K562 (cell line): ENCODE measurements around the gene SLC34A3. TPM values are rescaled to one million over a fixed set of nuclear protein-coding genes. Genes with fewer than 3 reads are reported as not detected.

Experiments used
- ATAC-seq: fragments of 200-7000 bp; cut with Tn5 transposase; 3 replicates; pipeline ENCODE4 v1.9.1; 2020; ENCODE audit warnings: moderate library complexity
- BruUV-seq: library from RNA; stranded (reverse); fragments of 400-500 nt; replicated peaks from 2 replicates; lab custom pipeline; 2021; lab: Mats Ljungman, UMichigan
- CTCF ChIA-PET: fragments of 300-600 bp; formaldehyde crosslinking; extraction: SDS; loops from one replicate; lab custom pipeline; 2021; ENCODE audit warnings: low intra/inter-chr PET ratio; lab: Yijun Ruan, JAX
- POLR2A ChIA-PET: fragments of 300-600, 350-650 bp; sonication (Branson Sonifier 250); formaldehyde crosslinking; extraction: SDS; loops from one replicate; lab custom pipeline; 2021; ENCODE audit warnings: antibody characterized with exemption, inconsistent platforms; lab: Yijun Ruan, JAX
- DNase-seq, 4 experiments: peaks; one replicate each; pipeline versions ENCODE4 v3.0.0 to v3.0.0-alpha.2; 2011 to 2018; ENCODE audit warnings: low spot score in 3 of 4, mixed read lengths in 3 of 4; ENCODE audit errors: extremely low read depth in 1 of 4
- FAIRE-seq: peaks from 2 replicates; lab custom pipeline; 2011; peaks lifted over from hg19 to GRCh38; lab: Jason Lieb, UNC
- H2AFZ ChIP-seq: 2 replicates; pipeline ENCODE4 v1.6.0; 2011; ENCODE audit warnings: low read depth, low read length, control low read depth, inconsistent platforms
- H3K27ac ChIP-seq: fragments of 200-600 bp; 3 replicates; pipeline ENCODE4 v1.8.0; 2011; ENCODE audit warnings: low read depth, mild to moderate bottlenecking, control low read depth, inconsistent platforms, low read length, moderate library complexity, mixed read lengths; ENCODE audit errors: extremely low read depth
- H3K27me3 ChIP-seq, 2 experiments: fragments of 300-600 bp in 1 of 2; 2 replicates in 1 of 2; 3 replicates in 1 of 2; pipeline versions ENCODE4 v1.6.0 to v1.8.0; 2011; ENCODE audit warnings: inconsistent platforms in 2 of 2, low read length in 2 of 2, mild to moderate bottlenecking in 1 of 2, mixed read lengths in 1 of 2, moderate library complexity in 1 of 2; ENCODE audit not compliant: control insufficient read depth in 2 of 2, insufficient read depth in 2 of 2
- H3K36me3 ChIP-seq: fragments of 300-600 bp; 3 replicates; pipeline ENCODE4 v1.8.0; 2011; ENCODE audit warnings: mild to moderate bottlenecking, low read length, inconsistent platforms; ENCODE audit not compliant: control insufficient read depth, insufficient read depth
- H3K4me1 ChIP-seq, 2 experiments: fragments of 200-600 bp in 1 of 2; replicated peaks in 1 of 2; 2 replicates in 1 of 2; 3 replicates in 1 of 2; pipeline versions ENCODE4 v1.5.1 to v1.8.0; 2011; ENCODE audit warnings: inconsistent platforms in 2 of 2, low read length in 2 of 2, mild to moderate bottlenecking in 1 of 2, mixed read lengths in 1 of 2, moderate library complexity in 1 of 2; ENCODE audit not compliant: control insufficient read depth in 2 of 2, insufficient read depth in 2 of 2
- H3K4me2 ChIP-seq: 2 replicates; pipeline ENCODE4 v1.6.1; 2011; ENCODE audit warnings: low read length, control low read depth, inconsistent platforms, mixed read lengths; ENCODE audit not compliant: insufficient read depth
- H3K4me3 ChIP-seq: fragments of 200-600 bp; sonication (generic), shearing (Covaris generic); 2 replicates; pipeline ENCODE4 v1.5.1; 2016; ENCODE audit warnings: control low read depth, inconsistent platforms
- H3K79me2 ChIP-seq: fragments of 200-600 bp; 3 replicates; pipeline ENCODE4 v1.8.0; 2011; ENCODE audit warnings: low read length, inconsistent platforms; ENCODE audit not compliant: control insufficient read depth, insufficient read depth
- H3K9ac ChIP-seq, 2 experiments: 2 replicates each; pipeline versions ENCODE4 v1.6.0 to v1.6.1; 2011; ENCODE audit warnings: low read depth in 2 of 2, low read length in 2 of 2, control low read depth in 1 of 2, inconsistent platforms in 1 of 2, mild to moderate bottlenecking in 1 of 2, mixed read lengths in 1 of 2; ENCODE audit not compliant: insufficient read depth in 1 of 2
- H3K9me1 ChIP-seq: one replicate; pipeline ENCODE4 v1.6.0; 2011; ENCODE audit warnings: inconsistent platforms, mild to moderate bottlenecking, low read length, moderate library complexity; ENCODE audit not compliant: control insufficient read depth, insufficient read depth
- H3K9me3 ChIP-seq: replicated peaks from 2 replicates; pipeline ENCODE4 v1.5.1; 2011; ENCODE audit warnings: low read depth, low read length, inconsistent platforms; ENCODE audit not compliant: control insufficient read depth, insufficient read depth
- H4K20me1 ChIP-seq: replicated peaks from 2 replicates; pipeline ENCODE4 v1.6.1; 2011; ENCODE audit warnings: low read length, inconsistent platforms, mixed read lengths; ENCODE audit not compliant: control insufficient read depth, insufficient read depth
- ETS2 ChIP-seq: IDR thresholded peaks from 2 replicates; pipeline ENCODE4 v1.6.1; 2016; ENCODE audit warnings: borderline replicate concordance, missing genetic modification characterization, mild to moderate bottlenecking, moderate library complexity, missing compliant biosample characterization; ENCODE audit not compliant: poor library complexity, severe bottlenecking
- FOXM1 ChIP-seq, 2 experiments: fragments of 450-650 bp in 1 of 2; sonication (generic) in 1 of 2; formaldehyde crosslinking in 1 of 2; IDR thresholded peaks; 2 replicates each; pipeline versions ENCODE4 v1.6.1 to v1.9.0; 2017 to 2022; ENCODE audit warnings: low read depth in 2 of 2, mild to moderate bottlenecking in 2 of 2, missing genetic modification reagents in 1 of 2, moderate library complexity in 1 of 2
- HDGF ChIP-seq: fragments of 450-650 bp; IDR thresholded peaks from 2 replicates; pipeline ENCODE4 v1.6.1; 2016
- NR2F6 ChIP-seq: fragments of 450-650 bp; formaldehyde crosslinking; IDR thresholded peaks from 2 replicates; pipeline ENCODE4 v1.4.0; 2020; ENCODE audit warnings: mild to moderate bottlenecking
- POLR2G ChIP-seq: fragments of 200-400 bp; formaldehyde crosslinking; IDR thresholded peaks from 2 replicates; pipeline ENCODE4 v1.6.1; 2017; ENCODE audit warnings: low read depth, mild to moderate bottlenecking, antibody characterized with exemption, low read length, moderate library complexity
- PURB ChIP-seq: sonication (generic); formaldehyde crosslinking; IDR thresholded peaks from 2 replicates; pipeline ENCODE4 v1.9.0; 2021; ENCODE audit warnings: low read depth, mild to moderate bottlenecking, missing genetic modification reagents
- RBFOX2 ChIP-seq: fragments of 200-400 bp; formaldehyde crosslinking; IDR thresholded peaks from 2 replicates; pipeline ENCODE4 v1.6.1; 2017; ENCODE audit warnings: low read depth, mild to moderate bottlenecking, low read length, moderate library complexity
- SMAD4 ChIP-seq: fragments of 250-450 bp; sonication (Bioruptor Pico); conservative IDR thresholded peaks from 2 replicates; pipeline ENCODE4 v1.8.0; 2021; ENCODE audit warnings: inconsistent platforms, mild to moderate bottlenecking, moderate library complexity
- ZNF124 ChIP-seq: sonication (generic); formaldehyde crosslinking; IDR thresholded peaks from 2 replicates; pipeline ENCODE4 v1.8.1; 2022; ENCODE audit warnings: missing genetic modification reagents
- WGBS: fragments of 100-300 bp; shearing (Covaris generic); methylation state at CpG from one replicate; pipeline ENCODE4 v1.1.6; 2016; ENCODE audit warnings: low coverage, mixed read lengths; ENCODE audit not compliant: insufficient coverage; ENCODE audit errors: missing lambda C conversion rate; 5-methylcytosine and 5-hydroxymethylcytosine counted together
- in situ Hi-C: fragments of 300-500 bp; cut with MboI; formaldehyde crosslinking; loops from 4 replicates; pipeline ENCODE4 v1.15.0; 2018; ENCODE audit warnings: inconsistent platforms, mixed read lengths
- intact Hi-C: fragments of 100-400 bp; cut with micrococcal nuclease; formaldehyde crosslinking; loops from 2 replicates; pipeline ENCODE4 v1.14.2; 2022
- polyA plus RNA-seq, 8 experiments: library from polyadenylated mRNA; depleted of rRNA in 4 of 8; stranded (reverse) in 5 of 8; unstranded in 3 of 8; fragments of >200 nt; fragmentation: Nextera tagmentation in 2 of 8; fragmentation: Illumina TruSeq in 1 of 8; extraction: Ambion mirVana in 2 of 8; extraction: Trizol in 1 of 8; gene quantifications; 2 replicates each; pipeline versions ENCODE4 v1.2.1 to v1.2.3, GENCODE V29; 2011 to 2014; ENCODE audit warnings: inconsistent platforms in 1 of 8, missing spikeins in 1 of 8
- total RNA-seq, 7 experiments: library from RNA; depleted of rRNA in 6 of 7; stranded (reverse); fragments of >200 nt in 6 of 7; fragmentation: Illumina TruSeq in 2 of 7; extraction: Trizol in 2 of 7; gene quantifications; 2 replicates each; pipeline versions ENCODE4 v1.2.1 to v1.2.3, GENCODE V29; 2011 to 2021; ENCODE audit warnings: low replicate concordance in 1 of 7

The SLC34A3 gene
- total and polyA plus RNA-seq, 9 of the 15 experiments (the other 6 are each of a cell fraction or from before 2014, with no cell fraction given), result not detected

DNA sequence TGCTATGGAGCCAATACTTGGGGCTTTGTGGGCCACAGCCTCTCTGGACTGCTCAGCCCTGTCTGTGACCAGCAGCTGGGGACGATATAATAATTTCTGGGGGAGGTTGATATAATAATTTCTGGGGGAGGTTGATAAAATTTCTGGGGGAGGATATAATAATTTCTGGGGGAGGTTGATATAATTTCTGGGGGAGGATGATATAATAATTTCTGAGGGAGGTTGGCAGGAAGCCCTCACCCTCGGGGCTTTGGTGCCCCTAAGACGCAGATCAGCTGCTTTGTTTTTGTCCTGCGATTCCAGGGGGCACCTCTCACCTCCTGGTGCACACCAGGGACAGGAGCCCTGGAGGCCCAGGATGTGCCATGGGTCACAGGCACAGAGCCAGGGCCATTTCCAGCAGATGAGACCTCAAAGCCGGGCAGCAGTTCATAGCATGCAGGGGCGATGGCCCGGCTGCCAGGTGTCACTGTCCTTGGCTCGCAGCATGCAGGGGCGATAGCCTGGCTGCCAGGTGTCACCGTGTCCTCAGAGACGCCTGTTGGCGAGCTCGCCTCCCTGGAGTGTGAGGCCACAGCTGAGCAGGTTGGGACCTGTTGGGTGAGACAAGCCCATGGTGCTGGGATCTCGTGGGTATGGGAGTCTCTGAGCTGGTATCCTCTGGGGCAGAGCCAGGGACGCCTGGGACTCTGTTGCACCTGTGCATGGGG is 43.1 kb downstream of the SLC34A3 start:
- 79% methylated on average over 14 of the region's 15 CpGs for WGBS
- Histone ChIP-seq H3K9me1 (no peaks in the 10 kb centered on the region), H4K20me1 (no peaks in the 10 kb centered on the region), H3K4me3 (no peak overlapping the region), H3K4me2 (no peak overlapping the region), H2AFZ (no peak overlapping the region), H3K9me3 (no peaks in the 10 kb centered on the region), H3K9ac (peak overlapping the region in 1 of 2 experiments; percentile 88; a peak in 2 of 4 replicates), H3K79me2 (peaks cover 23% of the 10 kb centered on the region), H3K27me3 (no peaks in the 10 kb centered on the region), H3K27ac (no peak overlapping the region), H3K4me1 (peaks cover 27 to 87% of the 10 kb centered on the region in 2 experiments), H3K36me3 (peaks cover 50% of the 10 kb centered on the region)
- ATAC-seq (no peak), FAIRE-seq (no peak), DNase-seq (peak in 2 of 4 experiments; percentile 59 to 62)
- CTCF ChIA-PET, result no interaction called here
- no TSS peak for BruUV-seq
- intact Hi-C loops, result no loop called here
- POLR2A ChIA-PET, result interaction anchor here (0.6 to 1.3 kb wide), 8 partner anchors 9 to 388 kb away, joined by 3 to 6 read pairs (median 3); partner anchors contain the start of gene TRAF2
- TF ChIP-seq FOXM1 (IDR thresholded peaks at IDR 0.05; ENCODE audit: low read depth) (no peak), FOXM1 (CRISPR knock-in tag; IDR thresholded peaks at IDR 0.05; ENCODE audit: low read depth) (0 out of 2 replicates have a peak, but pooled peaks have one; percentile 36), ETS2 (tag) (no peak), POLR2G (peak; percentile 60), PURB (CRISPR knock-in tag) (no peak), NR2F6 (CRISPR knock-in tag) (no peak), ZNF124 (CRISPR knock-in tag) (no peak), RBFOX2 (peak; percentile 55), HDGF (no peak), SMAD4 (CRISPR knock-in tag) (no peak)
- in situ Hi-C loops, result no loop called here
